ENCODE data around the gene GRM7. TPM values are rescaled to one million over a fixed set of nuclear protein-coding genes. Genes with fewer than 3 reads are reported as not detected.

Gene GRM7
- total and polyA plus RNA-seq, 2 of the 4 experiments (the other 2 are of a cell fraction) = not detected

- no peak for DNase-seq
- no CpG with 5 or more reads among the region's 1 CpG for WGBS, 2 experiments (ENCODE audit: extremely low coverage in 2 of 2, insufficient read length in 1 of 2)
- Histone ChIP-seq H2AK5ac (ENCODE audit: low read depth, low read length) (no peak overlapping the region), H2BK20ac (ENCODE audit: low read depth, low read length) (no peak overlapping the region), H3K4me2 (ENCODE audit: low read depth, low read length) (no peak overlapping the region), H4K8ac (ENCODE audit: low read depth in 2 of 2, low read length in 2 of 2) (no peak overlapping the region), H3K18ac (ENCODE audit: low read depth, low read length) (no peak overlapping the region), H3K4ac (ENCODE audit: low read depth, low read length) (no peak overlapping the region), H3K23ac (ENCODE audit: low read depth, low read length) (no peak overlapping the region), H4K91ac (ENCODE audit: insufficient read depth, low read depth, low read length) (no peak overlapping the region), H3K14ac (replicated peaks; ENCODE audit: low read depth, low read length) (no peak overlapping the region), H3K4me1 (ENCODE audit: control insufficient read depth, insufficient read depth, low read length) (no peaks in the 10 kb centered on the region), H3K27ac (ENCODE audit: insufficient read depth, low read length) (no peak overlapping the region), H4K20me1 (ENCODE audit: insufficient read depth, low read length) (no peaks in the 10 kb centered on the region), H3K36me3 (ENCODE audit: control insufficient read depth, insufficient read depth, low read length) (no peaks in the 10 kb centered on the region), H2AK9ac (replicated peaks; ENCODE audit: low read depth, low read length, poor library complexity) (no peak overlapping the region), H3K4me3 (ENCODE audit: insufficient read depth, low read depth, low read length) (no peak overlapping the region), H3K56ac (ENCODE audit: extremely low read depth, insufficient read depth, low read length) (no peak overlapping the region), H2BK5ac (ENCODE audit: low read depth, low read length, poor library complexity, severe bottlenecking) (no peak overlapping the region), H3K79me1 (ENCODE audit: low read depth in 1 of 2, low read length in 2 of 2) (no peaks in the 10 kb centered on the region), H3K27me3 (ENCODE audit: control insufficient read depth, insufficient read depth, low read length) (no peaks in the 10 kb centered on the region), H4K5ac (ENCODE audit: low read depth, low read length) (no peak overlapping the region), H3K9me3 (ENCODE audit: control insufficient read depth, insufficient read depth, low read length) (peaks cover 2% of the 10 kb centered on the region), H3K9ac (ENCODE audit: low read depth, low read length) (no peak overlapping the region), H2BK15ac (ENCODE audit: low read depth, low read length) (no peak overlapping the region), H2AFZ (replicated peaks; ENCODE audit: low read length, poor library complexity) (no peak overlapping the region), H2BK120ac (ENCODE audit: low read depth, low read length) (no peak overlapping the region), H3K9me1 (ENCODE audit: insufficient read depth, low read length) (no peaks in the 10 kb centered on the region)
- no peak for ATAC-seq (ENCODE audit: low read depth)
- CTCF ChIA-PET = no interaction called here
- intact Hi-C loops (cut with micrococcal nuclease) = no loop called here
- TF ChIP-seq CEBPB (IDR thresholded peaks at IDR 0.05; ENCODE audit: low read depth, low read length) = 0 out of 2 replicates have a peak, but pooled peaks have one; percentile 10
- TF ChIP-seq FOS (IDR thresholded peaks at IDR 0.05; ENCODE audit: low read depth, low read length) = no peak
- no peak for TF ChIP-seq BHLHE40 (IDR thresholded peaks at IDR 0.05; ENCODE audit: low read depth, low read length)
- POLR2A ChIA-PET (ENCODE audit: unreplicated experiment) = no interaction called here
- dilution Hi-C loops (cut with HindIII; ENCODE audit: low sequenced_read_pairs, unreplicated experiment) = no loop called here
- BruUV-seq (replicated peaks) = no TSS peak
- in situ Hi-C loops (cut with MboI; ENCODE audit: low sequenced_read_pairs) = no loop called here
Measured at GRCh38 chr3:7720649-7721297, 859.9 kb downstream of the GRM7 start.

All from IMR-90 (cell line).